Sigmoid colon (tissue), 4 donors: ENCODE data around the gene FBXO33.

Experiments used
- CTCF ChIP-seq, 4 experiments: fragments of 450-650 bp in 3 of 4; fragments of 200-600 bp in 1 of 4; IDR thresholded peaks; one replicate each; pipeline ENCODE4 v1.5.1; 2016 to 2019; ENCODE audit warnings: antibody characterized with exemption in 4 of 4, mild to moderate bottlenecking in 3 of 4, moderate library complexity in 2 of 4
- POLR2A ChIP-seq, 2 donors: fragments of 450-650 bp; IDR thresholded peaks; one replicate each; pipeline ENCODE4 v1.6.1; 2016; ENCODE audit warnings: antibody characterized with exemption in 2 of 2, mild to moderate bottlenecking in 2 of 2, moderate library complexity in 2 of 2
- POLR2AphosphoS5 ChIP-seq, 4 donors: sonication (generic); formaldehyde crosslinking; IDR thresholded peaks; one replicate each; pipeline ENCODE4 v1.6.1; 2017; ENCODE audit warnings: antibody characterized with exemption in 4 of 4

DNA sequence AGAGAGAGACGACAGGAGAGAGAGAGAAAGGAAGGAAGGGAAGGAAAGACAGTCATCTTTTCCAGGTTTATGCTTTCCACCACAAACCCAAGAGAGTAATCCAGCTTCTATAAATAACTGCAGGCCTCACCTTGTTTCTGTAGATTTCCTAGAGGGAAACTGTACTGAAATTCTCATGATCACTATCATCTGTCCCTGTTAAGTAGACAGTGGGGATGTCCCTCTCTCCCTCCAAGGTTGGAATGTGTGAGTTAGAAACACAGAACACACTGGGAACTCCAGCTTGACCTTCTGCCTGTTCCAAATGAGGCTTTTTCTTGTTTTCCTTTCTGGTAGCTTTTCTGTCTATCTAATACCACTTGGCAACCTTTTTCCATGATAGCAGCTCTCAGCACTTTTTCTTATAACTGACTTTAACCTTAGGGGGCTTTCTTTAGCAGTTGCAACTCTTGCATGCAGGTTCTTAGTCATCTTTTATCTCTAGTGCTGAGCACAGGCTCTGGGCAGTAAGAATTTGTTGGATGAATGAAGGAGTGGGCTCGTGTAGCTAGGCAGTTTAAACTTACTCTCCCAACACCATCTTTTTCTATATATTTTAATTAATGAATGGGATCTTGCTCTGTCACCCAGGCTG lies 22.8 kb upstream of the FBXO33 start:
- TF ChIP-seq CTCF (IDR thresholded peaks at IDR 0.05) (no peak), POLR2A (IDR thresholded peaks at IDR 0.05) (no peak), POLR2AphosphoS5 (IDR thresholded peaks at IDR 0.05) (no peak)
